Raji (cell line): ENCODE data around the gene P2RY8.

Source experiments
- POLR2A ChIP-seq: IDR thresholded peaks from 2 replicates; pipeline ENCODE4 v1.6.1; 2011; ENCODE audit warnings: low read depth, low read length, control low read depth; ENCODE audit not compliant: insufficient read depth

P2RY8 gene

GRCh38 chrX:1554469-1555210, 17.7 kb upstream of the P2RY8 start:
- TF ChIP-seq POLR2A, result no peak

- no peak for TF ChIP-seq POLR2A
Observed at GRCh38 chrX:1551959-1552546, 15.1 kb upstream of the P2RY8 start.

- no peak for TF ChIP-seq POLR2A
Observed at GRCh38 chrX:1546691-1547251, 9.8 kb upstream of the P2RY8 start.

GRCh38 chrX:1545776-1546408, 8.9 kb upstream of the P2RY8 start:
- TF ChIP-seq POLR2A, result no peak

GRCh38 chrX:1542994-1543725, 6.2 kb upstream of the P2RY8 start:
- no peak for TF ChIP-seq POLR2A

GRCh38 chrX:1536712-1537030, 314 bp downstream of the P2RY8 start:
- TF ChIP-seq POLR2A, result no peak

- TF ChIP-seq POLR2A, result peak; percentile 17; the same call in 1 of the 2 replicates
Observed at GRCh38 chrX:1535241-1536041, 1.5 kb downstream of the P2RY8 start.

- 0 out of 2 replicates have a peak, but pooled peaks have one; percentile 20 for TF ChIP-seq POLR2A
Observed at GRCh38 chrX:1534301-1535168, 2.5 kb downstream of the P2RY8 start.

- no peak for TF ChIP-seq POLR2A
Observed at GRCh38 chrX:1533058-1533457, 3.9 kb downstream of the P2RY8 start.

GRCh38 chrX:1531096-1531890, 5.7 kb downstream of the P2RY8 start:
- TF ChIP-seq POLR2A, result no peak

GRCh38 chrX:1529756-1530155, 7.2 kb downstream of the P2RY8 start:
- TF ChIP-seq POLR2A, result no peak

GRCh38 chrX:1529328-1529727, 7.7 kb downstream of the P2RY8 start:
- no peak for TF ChIP-seq POLR2A

- no peak for TF ChIP-seq POLR2A
Observed at GRCh38 chrX:1528884-1529203, 8.1 kb downstream of the P2RY8 start.

- no peak for TF ChIP-seq POLR2A
Observed at GRCh38 chrX:1528186-1528883, 8.7 kb downstream of the P2RY8 start.
